ENCODE measurements around the gene ALDH7A1. TPM values are rescaled to one million over a fixed set of nuclear protein-coding genes. Genes with fewer than 3 reads are reported as not detected.

ALDH7A1 gene
- polyA plus RNA-seq, 4 donors: 18.1 to 66.2 (median 31.9) TPM

- FAIRE-seq: no peak
- Histone ChIP-seq H3K36me3 (ENCODE audit: control insufficient read depth in 3 of 3, insufficient read depth in 2 of 3, low read depth in 1 of 3, low read length in 3 of 3) (peaks cover 11 to 29% (median 27%) of the 10 kb centered on the region in 3 donors), H3K4me3 (ENCODE audit: low read depth in 1 of 3, low read length in 3 of 3) (no peak overlapping the region)
Observed at GRCh38 chr5:126481243-126481642, 113.8 kb downstream of the ALDH7A1 start.

More at GRCh38 chr5:126481243-126481642, 113.8 kb downstream of the ALDH7A1 start:
- no peak overlapping the region for H3K27ac ChIP-seq (ENCODE audit: low read depth in 1 of 3, low read length in 2 of 3)
- WGBS, 3 donors: 86 to 95% (median 91%) methylated on average over 2 of the region's 2 CpGs
- H3K9me3 ChIP-seq (ENCODE audit: control insufficient read depth in 2 of 2, insufficient read depth in 1 of 2, low read depth in 1 of 2, low read length in 1 of 2): no peaks in the 10 kb centered on the region
- no peaks in the 10 kb centered on the region for H3K4me1 ChIP-seq (ENCODE audit: control insufficient read depth in 3 of 3, insufficient read depth in 2 of 3, low read depth in 1 of 3, low read length in 2 of 3)
- no peaks in the 10 kb centered on the region for H3K27me3 ChIP-seq (ENCODE audit: control insufficient read depth in 3 of 3, insufficient read depth in 3 of 3, low read length in 3 of 3)
- DNase-seq: no peak

Other genes starting within 250 kb of the ALDH7A1 start
- 10 to 100 TPM; 13.7 to 39.1 (median 20.4) TPM for gene GRAMD2B, start 171.8 kb downstream of the ALDH7A1 start, polyA plus RNA-seq
- 10 to 100 TPM; 17.4 to 32.8 (median 17.9) TPM for gene PHAX, start 5.7 kb upstream of the ALDH7A1 start, polyA plus RNA-seq
- gene LMNB1, start 181.9 kb upstream of the ALDH7A1 start, polyA plus RNA-seq: 10 to 100 TPM in 2 of 4 donors, 1 to 10 TPM in 2; 3.1 to 55.3 (median 27.4) TPM